ENCODE measurements around the gene FMO4. TPM values are rescaled to one million over a fixed set of nuclear protein-coding genes. Genes with fewer than 3 reads are reported as not detected.
"Not testable (repeated sequence)": the region's sequence is repeated elsewhere in the genome, so short reads cannot be mapped to it uniquely, and the experiment has no call there.

FMO4 gene
- total and polyA plus RNA-seq, 2 donors (not counting 3 experiments of a cell fraction or from before 2014, with no cell fraction given) = 0.25 to 0.33 TPM

DNA sequence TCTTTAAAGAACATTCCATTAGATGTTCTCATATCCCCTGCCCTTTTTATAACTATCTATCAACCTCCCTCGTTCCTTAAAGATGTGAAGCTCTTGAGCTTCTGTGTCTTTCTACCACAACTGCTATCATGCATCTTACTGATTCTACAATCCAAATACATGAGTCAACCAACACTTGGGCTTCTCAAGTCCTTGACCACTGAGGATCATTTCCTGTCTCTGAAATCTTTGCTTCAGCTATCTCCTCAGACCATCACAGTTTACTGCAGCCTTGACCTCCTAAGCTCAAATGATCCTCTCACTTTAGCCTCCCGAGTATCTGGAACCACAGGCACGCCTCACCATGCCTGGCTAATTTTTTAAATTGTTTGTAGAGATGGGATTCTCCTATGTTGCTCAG lies 75.2 kb downstream of the FMO4 start:
- TF ChIP-seq MYC (IDR thresholded peaks at IDR 0.05; ENCODE audit: low read depth, low read length) (no peak), JUN (IDR thresholded peaks at IDR 0.05; ENCODE audit: borderline replicate concordance, insufficient read depth, insufficient read length, low read depth) (no peak), EZH2 (IDR thresholded peaks at IDR 0.05; ENCODE audit: borderline replicate concordance, low read depth, low read length, severe bottlenecking) (no peak), GATA2 (IDR thresholded peaks at IDR 0.05; ENCODE audit: insufficient read depth, insufficient read length, low read depth, low read length) (no peak)
- TF ChIP-seq, protein P1, sequence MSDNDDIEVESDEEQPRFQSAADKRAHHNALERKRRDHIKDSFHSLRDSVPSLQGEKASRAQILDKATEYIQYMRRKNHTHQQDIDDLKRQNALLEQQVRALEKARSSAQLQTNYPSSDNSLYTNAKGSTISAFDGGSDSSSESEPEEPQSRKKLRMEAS (IDR thresholded peaks at IDR 0.05; ENCODE audit: insufficient read depth, insufficient read length) = no peak
- POLR2A ChIA-PET = no interaction called here
- no peaks in the 10 kb centered on the region for H3K4me1 ChIP-seq (ENCODE audit: control insufficient read depth, extremely low read depth, insufficient read depth, low read length)
- no peak overlapping the region for H3K4me3 ChIP-seq (replicated peaks in 1 of 3; ENCODE audit: insufficient read depth in 1 of 3, low read depth in 1 of 3, low read length in 3 of 3)
- H3K79me2 ChIP-seq (ENCODE audit: control insufficient read depth, insufficient read depth, low read length) = no peaks in the 10 kb centered on the region
- FAIRE-seq (no peak), DNase-seq (ENCODE audit: low read depth, low spot score) (no peak)
- no peaks in the 10 kb centered on the region for H3K9me1 ChIP-seq (replicated peaks; ENCODE audit: control insufficient read depth, extremely low read depth, insufficient read depth, low read length)
- intact Hi-C loops (cut with micrococcal nuclease) = loop anchor here (10.0 kb wide), 1 partner anchor 536 kb away; no protein-coding TSS in a partner anchor
- no TSS peak for BruUV-seq (replicated peaks)
- H3K9me3 ChIP-seq (replicated peaks; ENCODE audit: control insufficient read depth, insufficient read depth, low read length) = no peaks in the 10 kb centered on the region
- no peak overlapping the region for H3K4me2 ChIP-seq (ENCODE audit: insufficient read depth, low read length)
- no peak overlapping the region for H3K9ac ChIP-seq (replicated peaks; ENCODE audit: extremely low read depth, insufficient read depth, low read length)
- no peak overlapping the region for H2AFZ ChIP-seq (ENCODE audit: low read depth, low read length)
- no peak overlapping the region for H3K27ac ChIP-seq (ENCODE audit: insufficient read depth, low read depth, low read length)
- dilution Hi-C loops (cut with MboI; ENCODE audit: extremely low pct_ligation_motif_present, low sequenced_read_pairs) = no loop called here
- H4K20me1 ChIP-seq (replicated peaks; ENCODE audit: control insufficient read depth, extremely low read depth, insufficient read depth, low read length) = no peaks in the 10 kb centered on the region
- H3K27me3 ChIP-seq (ENCODE audit: control insufficient read depth in 2 of 2, insufficient read depth in 2 of 2, low read length in 2 of 2) = no peaks in the 10 kb centered on the region
- H3K36me3 ChIP-seq (ENCODE audit: control insufficient read depth in 2 of 2, extremely low read depth in 1 of 2, insufficient read depth in 2 of 2, low read length in 2 of 2) = no peaks in the 10 kb centered on the region
- CTCF ChIA-PET = interaction anchor here (0.6 kb wide), 1 partner anchor 17 kb away, joined by 3 read pairs; no protein-coding TSS in a partner anchor

DNA sequence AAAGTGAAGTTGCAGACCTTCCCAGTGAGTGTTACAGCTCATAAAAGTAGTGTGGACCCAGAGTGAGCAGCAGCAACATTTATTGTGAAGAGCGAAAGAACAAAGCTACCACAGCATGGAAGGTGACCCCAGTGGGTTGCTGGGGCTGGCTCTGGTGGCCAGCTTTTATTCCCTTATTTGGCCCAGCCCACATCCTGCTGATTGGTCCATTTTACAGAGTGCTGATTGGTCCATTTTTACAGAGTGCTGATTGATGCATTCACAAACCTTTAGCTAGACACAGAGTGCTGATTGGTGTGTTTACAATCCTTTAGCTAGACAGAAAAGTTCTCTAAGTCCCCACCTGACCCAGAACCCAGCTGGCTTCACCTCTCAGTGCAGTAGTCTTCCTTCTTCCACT lies 76.8 kb downstream of the FMO4 start:
- intact Hi-C loops (cut with micrococcal nuclease); H3K4me3 ChIP-seq (replicated peaks in 1 of 3; ENCODE audit: insufficient read depth in 1 of 3, low read depth in 1 of 3, low read length in 3 of 3); FAIRE-seq; H3K79me2 ChIP-seq (ENCODE audit: control insufficient read depth, insufficient read depth, low read length); H2AFZ ChIP-seq (ENCODE audit: low read depth, low read length); H3K9ac ChIP-seq (replicated peaks; ENCODE audit: extremely low read depth, insufficient read depth, low read length); dilution Hi-C loops (cut with MboI; ENCODE audit: extremely low pct_ligation_motif_present, low sequenced_read_pairs); POLR2A ChIA-PET; H3K9me1 ChIP-seq (replicated peaks; ENCODE audit: control insufficient read depth, extremely low read depth, insufficient read depth, low read length); H3K4me2 ChIP-seq (ENCODE audit: insufficient read depth, low read length); H3K27me3 ChIP-seq (ENCODE audit: control insufficient read depth in 2 of 2, insufficient read depth in 2 of 2, low read length in 2 of 2); H4K20me1 ChIP-seq (replicated peaks; ENCODE audit: control insufficient read depth, extremely low read depth, insufficient read depth, low read length); H3K27ac ChIP-seq (ENCODE audit: insufficient read depth, low read depth, low read length); H3K4me1 ChIP-seq (ENCODE audit: control insufficient read depth, extremely low read depth, insufficient read depth, low read length); BruUV-seq (replicated peaks); H3K9me3 ChIP-seq (replicated peaks; ENCODE audit: control insufficient read depth, insufficient read depth, low read length); DNase-seq (ENCODE audit: low read depth, low spot score); H3K36me3 ChIP-seq (ENCODE audit: control insufficient read depth in 2 of 2, extremely low read depth in 1 of 2, insufficient read depth in 2 of 2, low read length in 2 of 2): not testable (repeated sequence)
- CTCF ChIA-PET = interaction anchor here (1.1 to 1.4 kb wide), 2 partner anchors 9 to 12 kb away, joined by 3 to 6 read pairs; no protein-coding TSS in a partner anchor

Small RNA genes within 50 kb of the gene (small RNA-seq; reads per million reads assigned to genes)
- not detected for gene SRP14P4 (ENCODE audit: insufficient read depth, insufficient read length, low read depth, low replicate concordance)

Other genes with a start within 250 kb of the FMO4 start
- gene FMO3, start 223.3 kb upstream of the FMO4 start, total RNA-seq = not detected in 2 replicates
- gene FMO3, start 223.3 kb upstream of the FMO4 start, polyA plus RNA-seq = not detected in 2 replicates
- not detected in 2 replicates for gene FMO2, start 128.9 kb upstream of the FMO4 start, total RNA-seq
- not detected in 2 replicates for gene FMO2, start 128.9 kb upstream of the FMO4 start, polyA plus RNA-seq
- not detected in 2 replicates for gene FMO1, start 65.7 kb upstream of the FMO4 start, total RNA-seq
- gene FMO1, start 65.7 kb upstream of the FMO4 start, polyA plus RNA-seq = not detected in 2 replicates
- 164 and 199 TPM in 2 replicates for gene PRRC2C, start 171.3 kb downstream of the FMO4 start, total RNA-seq
- 54.3 and 65.7 TPM in 2 replicates for gene PRRC2C, start 171.3 kb downstream of the FMO4 start, polyA plus RNA-seq